HCT116 (cell line): ENCODE measurements around the gene CTTNBP2. TPM values are rescaled to one million over a fixed set of nuclear protein-coding genes. Genes with fewer than 3 reads are reported as not detected.

Experiments used
- ATAC-seq: fragments of 200-7000 bp; cut with Tn5 transposase; 2 replicates; pipeline ENCODE4 v1.9.1; 2020; ENCODE audit warnings: mild to moderate bottlenecking, moderate library complexity
- BruUV-seq: library from RNA; stranded (reverse); fragments of 400-500 nt; replicated peaks from 2 replicates; lab custom pipeline; 2021; lab: Mats Ljungman, UMichigan
- CTCF ChIA-PET: fragments of 300-600 bp; sonication (Branson Sonifier 250); formaldehyde crosslinking; loops from one replicate; lab custom pipeline; 2021; ENCODE audit warnings: antibody characterized with exemption; lab: Charles Lee
- POLR2A ChIA-PET: fragments of 300-600, 350-600 bp; sonication (Branson Sonifier 250); formaldehyde crosslinking; loops from one replicate; lab custom pipeline; 2021; ENCODE audit warnings: antibody characterized with exemption; lab: Charles Lee
- RAD21 ChIA-PET, 2 experiments: fragments of 300-600 bp; sonication (Branson Sonifier 250); formaldehyde crosslinking; loops; one replicate each; lab custom pipeline; 2023; ENCODE audit warnings: low total read pairs in 2 of 2; ENCODE audit not compliant: uncharacterized antibody in 2 of 2, unreplicated experiment in 2 of 2, low non-redundant PET in 1 of 2; lab: Charles Lee
- DNase-seq: peaks from one replicate; pipeline ENCODE4 v3.0.0-alpha.2; 2010; ENCODE audit warnings: low read depth, low spot score
- H2AFZ ChIP-seq: fragments of 200-600 bp; shearing (Covaris generic), sonication (generic); 2 replicates; pipeline ENCODE4 v1.6.1; 2017; ENCODE audit warnings: low read depth, mixed run types, mixed read lengths, antibody characterized with exemption, low read length; ENCODE audit not compliant: poor library complexity, severe bottlenecking
- H3K27ac ChIP-seq: 2 replicates; pipeline ENCODE4 v1.5.1; 2012; ENCODE audit warnings: low read depth, low read length
- H3K27me3 ChIP-seq: fragments of 200-600 bp; sonication (generic); 2 replicates; pipeline ENCODE4 v1.6.1; 2016; ENCODE audit warnings: mixed run types, low read length, mixed read lengths; ENCODE audit not compliant: insufficient read depth
- H3K36me3 ChIP-seq, 2 experiments: fragments of 200-500 bp in 1 of 2; fragments of 200-600 bp in 1 of 2; sonication (Bioruptor generic) in 1 of 2; sonication (generic) in 1 of 2; 2 replicates each; pipeline versions ENCODE4 v1.5.1 to v1.6.1; 2014 to 2016; ENCODE audit warnings: low read length in 2 of 2, inconsistent platforms in 1 of 2, mixed read lengths in 1 of 2, mixed run types in 1 of 2; ENCODE audit not compliant: insufficient read depth in 2 of 2, control insufficient read depth in 1 of 2
- H3K4me1 ChIP-seq, 2 experiments: fragments of 200-600 bp in 1 of 2; sonication (generic) in 1 of 2; 2 replicates each; pipeline versions ENCODE4 v1.5.1 to v1.6.1; 2012 to 2017; ENCODE audit warnings: low read length in 2 of 2, inconsistent platforms in 1 of 2, mild to moderate bottlenecking in 1 of 2, mixed read lengths in 1 of 2, mixed run types in 1 of 2, moderate library complexity in 1 of 2; ENCODE audit not compliant: insufficient read depth in 2 of 2, control insufficient read depth in 1 of 2
- H3K4me2 ChIP-seq: fragments of 200-600 bp; sonication (generic); 2 replicates; pipeline ENCODE4 v1.6.1; 2017; ENCODE audit warnings: mixed run types, low read length, mixed read lengths
- H3K4me3 ChIP-seq, 2 experiments: fragments of 200-600 bp in 1 of 2; sonication (generic) in 1 of 2; replicated peaks in 1 of 2; 2 replicates each; pipeline ENCODE4 v1.5.1; 2011 to 2016; ENCODE audit warnings: low read length in 2 of 2, control low read depth in 1 of 2, low read depth in 1 of 2, mild to moderate bottlenecking in 1 of 2, mixed read lengths in 1 of 2, mixed run types in 1 of 2
- H3K79me2 ChIP-seq: fragments of 200-600 bp; sonication (generic); 2 replicates; pipeline ENCODE4 v1.6.1; 2017; ENCODE audit warnings: mild to moderate bottlenecking, mixed run types, low read length, moderate library complexity, mixed read lengths; ENCODE audit not compliant: insufficient read depth
- H3K9ac ChIP-seq: fragments of 200-600 bp; sonication (generic); 2 replicates; pipeline ENCODE4 v1.6.1; 2016; ENCODE audit warnings: low read length, mixed read lengths
- H3K9me2 ChIP-seq: fragments of 200-600 bp; sonication (generic), shearing (Covaris generic); 2 replicates; pipeline ENCODE4 v1.6.1; 2017; ENCODE audit warnings: mixed run types, mild to moderate bottlenecking, moderate library complexity; ENCODE audit not compliant: insufficient read depth
- H3K9me3 ChIP-seq, 2 experiments: fragments of 200-500 bp in 1 of 2; fragments of 200-600 bp in 1 of 2; sonication (Bioruptor generic) in 1 of 2; sonication (generic) in 1 of 2; 2 replicates each; pipeline ENCODE4 v1.6.1; 2014 to 2017; ENCODE audit warnings: low read length in 2 of 2, mixed read lengths in 2 of 2, inconsistent platforms in 1 of 2, low read depth in 1 of 2, mild to moderate bottlenecking in 1 of 2, mixed run types in 1 of 2, moderate library complexity in 1 of 2; ENCODE audit not compliant: control insufficient read depth in 1 of 2, insufficient read depth in 1 of 2
- H4K20me1 ChIP-seq: fragments of 200-600 bp; sonication (generic), shearing (Covaris generic); 2 replicates; pipeline ENCODE4 v1.6.1; 2017; ENCODE audit warnings: mixed run types, mild to moderate bottlenecking, moderate library complexity; ENCODE audit not compliant: insufficient read depth
- CEBPB ChIP-seq: IDR thresholded peaks from 2 replicates; pipeline ENCODE4 v1.6.1; 2012; ENCODE audit warnings: low read depth
- CTCF ChIP-seq, 3 experiments: fragments of 200-600 bp in 1 of 3; sonication (generic) in 1 of 3; IDR thresholded peaks in 2 of 3; conservative IDR thresholded peaks in 1 of 3; 2 replicates each; pipeline ENCODE4 v1.5.1; 2012 to 2017; ENCODE audit warnings: low read depth in 2 of 3, low read length in 2 of 3, antibody characterized with exemption in 1 of 3, borderline replicate concordance in 1 of 3, control low read depth in 1 of 3, mild to moderate bottlenecking in 1 of 3, mixed read lengths in 1 of 3, mixed run types in 1 of 3, moderate library complexity in 1 of 3; ENCODE audit not compliant: insufficient read depth in 1 of 3
- EGR1 ChIP-seq: IDR thresholded peaks from 2 replicates; pipeline ENCODE4 v1.6.1; 2012; ENCODE audit warnings: low read depth
- ELF1 ChIP-seq: IDR thresholded peaks from 2 replicates; pipeline ENCODE4 v1.6.1; 2012; ENCODE audit warnings: low read depth, borderline replicate concordance
- EZH2 ChIP-seq: fragments of 200-600 bp; sonication (generic); IDR thresholded peaks from 2 replicates; pipeline ENCODE4 v1.6.1; 2017; ENCODE audit warnings: antibody characterized with exemption, mixed run types
- FOSL1 ChIP-seq: IDR thresholded peaks from 2 replicates; pipeline ENCODE4 v1.6.1; 2012; ENCODE audit warnings: low read depth
- JUND ChIP-seq: IDR thresholded peaks from 2 replicates; pipeline ENCODE4 v1.6.1; 2012
- POLR2A ChIP-seq: IDR thresholded peaks from 2 replicates; pipeline ENCODE4 v1.7.0; 2011; ENCODE audit warnings: borderline replicate concordance; ENCODE audit not compliant: insufficient read depth, insufficient read length; ENCODE audit errors: extremely low read depth
- POLR2AphosphoS5 ChIP-seq: IDR thresholded peaks from 2 replicates; pipeline ENCODE4 v1.6.1; 2011; ENCODE audit warnings: mild to moderate bottlenecking, low read depth, low read length, moderate library complexity
- SIN3A ChIP-seq: IDR thresholded peaks from 2 replicates; pipeline ENCODE4 v1.6.1; 2012; ENCODE audit warnings: low read depth
- SP1 ChIP-seq: IDR thresholded peaks from 2 replicates; pipeline ENCODE4 v1.6.1; 2012; ENCODE audit warnings: low read depth
- SRF ChIP-seq: IDR thresholded peaks from 2 replicates; pipeline ENCODE4 v1.6.1; 2012; ENCODE audit warnings: low read depth
- TCF7L2 ChIP-seq: IDR thresholded peaks from 2 replicates; pipeline ENCODE4 v1.7.0; 2011; ENCODE audit warnings: borderline replicate concordance, inconsistent platforms; ENCODE audit not compliant: insufficient read depth, insufficient read length; ENCODE audit errors: extremely low read depth
- YY1 ChIP-seq: IDR thresholded peaks from 2 replicates; pipeline ENCODE4 v1.6.1; 2011; ENCODE audit warnings: low read length, low read depth, moderate library complexity, mild to moderate bottlenecking; ENCODE audit not compliant: insufficient replicate concordance; ENCODE audit errors: extremely low read depth
- intact Hi-C: fragments of 100-400 bp; cut with micrococcal nuclease; formaldehyde crosslinking; loops from 2 replicates; pipeline ENCODE4 v1.10.0; 2022
- total RNA-seq: library from RNA; stranded (reverse); gene quantifications from one replicate; pipeline ENCODE4 v1.2.1, GENCODE V29; 2021; ENCODE audit not compliant: unreplicated experiment

CTTNBP2 gene
- total RNA-seq, 1 experiment from 2014 or later = 5.4 TPM

GRCh38 chr7:117811696-117812095 lies 61.5 kb downstream of the CTTNBP2 start:
- POLR2A ChIA-PET = no interaction called here
- TF ChIP-seq SRF (no peak), POLR2AphosphoS5 (no peak), SP1 (no peak), JUND (no peak), TCF7L2 (no peak), ELF1 (no peak), CTCF (IDR thresholded peaks at IDR 0.05 in 2 of 3, conservative IDR thresholded peaks at IDR 0.05 in 1 of 3; ENCODE audit: borderline replicate concordance in 1 of 3, insufficient read depth in 1 of 3, low read depth in 2 of 3, low read length in 2 of 3) (no peak), FOSL1 (no peak), CEBPB (no peak), EZH2 (no peak), EGR1 (no peak), POLR2A (no peak), YY1 (no peak), SIN3A (no peak)
- H3K27ac ChIP-seq = no peak overlapping the region
- ATAC-seq (no peak), DNase-seq (no peak)
- H3K36me3 ChIP-seq = no peaks in the 10 kb centered on the region
- no peaks in the 10 kb centered on the region for H3K27me3 ChIP-seq
- H3K4me3 ChIP-seq = no peak overlapping the region
- no peak overlapping the region for H2AFZ ChIP-seq
- H3K4me2 ChIP-seq = no peak overlapping the region
- intact Hi-C loops = no loop called here
- no peak overlapping the region for H3K9ac ChIP-seq
- no peaks in the 10 kb centered on the region for H3K79me2 ChIP-seq
- no TSS peak for BruUV-seq
- CTCF ChIA-PET = no interaction called here
- no peaks in the 10 kb centered on the region for H3K9me3 ChIP-seq
- no peaks in the 10 kb centered on the region for H4K20me1 ChIP-seq
- H3K9me2 ChIP-seq = no peaks in the 10 kb centered on the region
- no peaks in the 10 kb centered on the region for H3K4me1 ChIP-seq
- RAD21 ChIA-PET = no interaction called here
